NCI-H146 treated with DMSO at 0.1 percent for 48 hours (cell line): Measurements from ENCODE around the gene PDE10A.
A peak's percentile ranks its signal among the peaks of the same experiment; 100 is the strongest.

Experiments used
- DNase-seq: peaks from one replicate; lab custom pipeline; 2025; ENCODE audit not compliant: unreplicated experiment; lab: John Stamatoyannopoulos, UW

PDE10A gene

DNA sequence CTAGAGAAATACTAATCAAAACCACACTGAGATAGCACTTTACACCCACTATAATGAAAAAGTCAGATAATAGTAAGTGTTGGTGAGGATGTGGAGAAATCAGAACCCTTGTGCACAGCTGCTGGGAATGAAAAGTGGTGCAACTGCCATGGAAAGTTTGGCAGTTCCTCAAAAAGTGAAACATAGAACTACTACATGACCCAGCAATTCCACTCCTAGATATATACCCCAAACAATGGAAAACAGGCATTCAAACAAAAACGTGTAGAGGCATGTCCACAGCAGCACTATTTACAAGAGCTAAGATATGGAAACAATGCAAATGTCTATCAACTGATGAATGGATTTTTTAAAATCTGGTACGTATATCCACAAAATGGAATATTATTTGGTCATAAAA lies 236.1 kb downstream of the PDE10A start:
- DNase-seq, result no peak

DNA sequence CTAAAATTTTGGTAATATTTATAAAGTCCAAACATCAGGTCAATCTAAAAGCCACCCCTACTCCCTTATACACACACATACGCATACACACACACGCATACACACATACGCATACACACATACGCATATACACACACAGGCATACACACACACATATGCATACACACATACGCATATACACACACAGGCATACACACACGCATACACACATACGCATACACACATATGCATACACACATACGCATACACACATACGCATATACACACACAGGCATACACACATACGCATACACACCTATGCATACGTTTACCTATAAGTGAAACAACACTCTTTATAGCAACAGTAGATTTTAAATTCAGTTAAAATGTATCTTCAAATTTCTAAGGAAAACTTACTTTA lies 240.8 kb downstream of the PDE10A start:
- DNase-seq, result no peak

- DNase-seq, result no peak
Measured at GRCh38 chr6:165417278-165417865, 245.7 kb downstream of the PDE10A start.

DNA sequence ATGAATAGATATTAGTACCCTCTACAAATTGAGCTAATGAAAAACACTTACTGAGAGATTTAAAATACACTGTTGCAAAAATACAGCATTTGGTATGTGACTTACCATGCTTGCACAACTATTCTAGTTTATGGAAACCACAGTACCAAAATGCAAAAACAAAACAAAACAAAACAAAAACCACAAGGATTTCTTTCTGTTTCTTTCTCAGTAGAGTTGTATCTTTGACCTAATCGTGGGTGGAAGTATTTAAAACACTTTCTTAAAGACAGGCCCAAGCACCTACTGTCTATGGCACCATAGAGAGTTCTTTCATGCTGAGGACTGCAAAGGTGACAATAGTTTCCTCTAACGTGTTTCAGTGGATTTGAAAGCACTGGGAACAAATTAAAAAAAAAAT lies 258.3 kb downstream of the PDE10A start:
- no peak for DNase-seq

- DNase-seq, result no peak
Measured at GRCh38 chr6:165404296-165404695, 258.7 kb downstream of the PDE10A start.

- no peak for DNase-seq
Measured at GRCh38 chr6:165403006-165403595, 259.9 kb downstream of the PDE10A start.

DNA sequence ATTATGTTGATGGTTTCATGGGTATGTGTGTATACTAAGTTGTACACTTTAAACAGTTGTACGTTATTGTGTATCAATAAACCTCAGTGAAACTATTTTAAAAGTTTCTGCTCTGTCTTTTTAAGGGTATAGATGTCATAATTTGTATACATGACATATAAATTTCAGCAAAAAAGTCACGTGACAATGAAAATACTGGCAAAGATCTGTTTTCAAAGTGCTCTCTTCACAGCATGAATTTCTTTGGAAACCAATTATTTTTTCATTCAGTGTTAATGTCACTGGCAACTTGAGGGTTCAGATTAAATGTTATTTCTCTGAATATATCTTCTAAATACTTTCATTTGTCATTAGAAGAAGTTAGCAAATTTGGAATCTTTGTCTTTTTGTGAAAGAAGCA lies 261.9 kb downstream of the PDE10A start:
- no peak for DNase-seq

DNA sequence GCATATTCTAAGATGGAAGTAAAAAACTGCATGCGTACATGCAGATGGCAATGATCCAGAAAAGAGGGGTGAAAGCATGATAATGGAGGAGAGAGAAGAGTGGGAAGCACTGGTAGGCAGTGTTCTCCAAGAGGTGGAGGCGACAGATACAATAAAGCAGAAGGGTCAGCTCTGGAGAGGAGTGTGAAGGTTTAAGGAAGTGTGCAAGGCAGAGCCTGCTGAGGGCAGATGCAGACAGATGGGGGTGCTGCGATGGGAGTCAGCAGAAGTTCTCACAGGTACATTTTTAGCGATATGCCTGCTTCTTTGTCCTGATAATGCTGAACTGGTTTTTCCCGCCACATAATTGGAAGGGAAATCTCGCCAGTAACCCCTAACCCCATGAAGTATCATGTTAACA lies 272.6 kb downstream of the PDE10A start:
- DNase-seq, result no peak

- DNase-seq, result no peak
Measured at GRCh38 chr6:165389534-165389933, 273.5 kb downstream of the PDE10A start.

GRCh38 chr6:165383323-165383722 lies 279.7 kb downstream of the PDE10A start:
- DNase-seq, result no peak

GRCh38 chr6:165376100-165376499 lies 286.9 kb downstream of the PDE10A start:
- no peak for DNase-seq

- DNase-seq, result no peak
Measured at GRCh38 chr6:165365371-165365770, 297.7 kb downstream of the PDE10A start.

DNA sequence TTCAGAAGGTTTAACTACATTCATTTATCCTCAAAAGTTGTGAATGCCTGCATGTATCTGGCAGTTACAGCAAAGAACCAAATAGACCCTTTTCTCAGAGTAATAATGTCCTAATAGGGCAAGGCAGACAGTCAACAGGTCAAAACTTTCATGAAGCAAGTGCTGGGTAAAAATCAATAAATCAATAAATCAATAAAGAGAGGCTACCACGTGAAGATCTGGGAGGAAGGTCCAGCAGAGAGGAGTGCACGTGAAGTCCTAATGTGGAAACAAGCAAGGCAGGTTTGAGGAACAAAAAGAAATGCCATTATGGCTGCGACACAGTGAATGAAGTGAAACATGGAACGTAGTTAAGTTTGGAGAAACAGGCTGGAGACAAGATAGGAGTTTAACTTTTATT lies 317.3 kb downstream of the PDE10A start:
- DNase-seq, result no peak

- no peak for DNase-seq
Measured at GRCh38 chr6:165340532-165340931, 322.5 kb downstream of the PDE10A start.

DNA sequence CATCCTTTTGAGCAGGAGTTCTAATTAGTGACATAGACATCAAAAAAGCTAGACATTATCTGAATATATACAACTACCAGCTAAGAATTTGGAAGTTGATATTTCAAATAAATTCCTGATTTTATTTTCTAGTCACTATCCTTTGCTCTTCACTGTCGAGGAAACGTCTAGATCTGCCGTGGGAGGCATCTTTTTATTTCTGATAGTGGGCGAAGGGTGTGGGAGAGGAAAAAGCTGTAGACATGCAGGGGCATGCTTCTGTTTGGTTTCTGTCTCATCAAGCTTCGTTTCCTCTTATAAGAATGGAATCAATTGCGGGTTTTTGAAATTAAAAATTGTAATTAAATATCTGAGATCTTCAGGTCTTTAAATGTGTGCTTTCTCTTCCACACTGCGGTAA lies 337.4 kb downstream of the PDE10A start:
- no peak for DNase-seq

- DNase-seq, result no peak
Measured at GRCh38 chr6:165321555-165322145, 341.4 kb downstream of the PDE10A start.

- DNase-seq, result no peak
Measured at GRCh38 chr6:165321150-165321549, 341.9 kb downstream of the PDE10A start.

DNA sequence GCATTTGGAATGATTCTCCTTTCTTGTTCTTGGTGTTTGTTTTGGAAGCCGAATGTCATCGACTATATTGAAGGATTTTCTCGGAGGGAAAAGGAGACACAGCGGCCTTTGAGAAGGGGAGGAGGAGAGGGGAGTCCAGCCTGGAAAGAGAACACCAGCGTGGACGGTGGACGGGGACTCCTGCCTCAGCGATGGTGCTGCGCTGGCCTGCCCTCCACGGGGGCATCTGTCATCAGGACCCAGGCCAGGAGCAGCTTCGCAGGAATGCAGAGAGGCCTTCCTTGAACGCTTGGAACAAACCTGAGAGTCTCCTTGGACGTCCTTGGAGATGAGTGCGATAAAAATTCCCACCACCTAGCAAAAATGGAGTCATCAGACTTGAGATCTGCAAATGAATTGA lies 345.3 kb downstream of the PDE10A start:
- no peak for DNase-seq

- peak; percentile 57 for DNase-seq
Measured at GRCh38 chr6:165308926-165309731, 353.9 kb downstream of the PDE10A start, which contains the start of gene C6orf118. TSS of gene C6orf118 (minus strand) at chr6:165309605. CDS start at chr6:165309586, 19 bp downstream.

GRCh38 chr6:165306955-165307354 lies 356.1 kb downstream of the PDE10A start:
- no peak for DNase-seq

DNA sequence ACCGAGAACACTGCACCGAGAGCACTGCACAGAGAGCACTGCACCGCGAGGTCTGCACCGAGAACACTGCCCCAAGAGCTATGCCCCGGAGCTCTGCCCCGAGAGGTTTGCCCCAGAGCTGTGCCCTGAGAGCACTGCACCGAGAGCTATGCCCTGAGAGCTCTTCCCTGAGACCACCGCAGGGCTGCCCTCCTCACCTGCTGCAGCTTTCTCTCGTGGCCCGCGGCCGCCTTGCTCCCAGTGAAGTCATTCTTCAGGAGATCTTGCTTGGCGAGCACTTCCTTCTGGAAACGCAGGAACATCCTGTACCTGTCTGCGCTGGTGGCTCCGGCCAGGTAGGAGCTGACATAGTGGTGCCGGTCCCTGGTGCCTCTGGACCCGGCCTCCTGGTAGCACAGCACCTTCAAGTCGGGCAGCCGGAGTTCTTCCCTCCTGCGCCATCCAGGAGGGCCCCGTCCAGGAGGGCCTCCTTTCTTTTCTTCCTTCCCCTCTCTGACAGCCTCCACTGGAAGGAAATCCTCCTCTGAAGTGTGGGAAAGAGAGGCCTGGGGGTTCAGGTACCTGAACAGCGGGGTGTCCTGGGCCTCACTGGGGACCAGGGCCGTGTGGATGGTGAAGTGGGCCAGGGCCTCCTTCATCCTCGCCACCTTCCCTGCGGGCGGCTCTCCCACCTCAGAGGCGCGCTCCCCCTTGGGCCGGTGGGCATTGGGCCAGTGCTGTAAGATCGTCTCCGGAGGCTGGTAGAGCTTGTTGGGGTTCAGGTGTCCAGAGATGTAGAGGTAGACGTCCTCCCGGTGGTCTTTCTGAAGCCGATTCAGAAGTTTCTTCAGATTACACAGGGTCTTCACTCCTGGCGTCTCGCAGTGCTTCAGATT lies 361.4 kb downstream of the PDE10A start:
- no peak for DNase-seq
